ENCODE measurements around the gene OR5K2. TPM values are rescaled to one million over a fixed set of nuclear protein-coding genes. Genes with fewer than 3 reads are reported as not detected.

The OR5K2 gene
- total RNA-seq, 1 experiment from 2014 or later = not detected

DNA sequence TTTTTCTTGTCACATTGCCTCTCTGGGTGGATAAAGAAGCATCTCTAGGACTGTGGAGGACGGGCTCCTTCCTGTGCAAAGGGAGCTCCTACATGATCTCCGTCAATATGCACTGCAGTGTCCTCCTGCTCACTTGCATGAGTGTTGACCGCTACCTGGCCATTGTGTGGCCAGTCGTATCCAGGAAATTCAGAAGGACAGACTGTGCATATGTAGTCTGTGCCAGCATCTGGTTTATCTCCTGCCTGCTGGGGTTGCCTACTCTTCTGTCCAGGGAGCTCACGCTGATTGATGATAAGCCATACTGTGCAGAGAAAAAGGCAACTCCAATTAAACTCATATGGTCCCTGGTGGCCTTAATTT is 34.8 kb downstream of the OR5K2 start:
- ChIA-PET POLR2A (no interaction called here), CTCF (no interaction called here)
- no TSS peak for BruUV-seq (replicated peaks)
- no peak for ATAC-seq
- no peak overlapping the region for H3K4me3 ChIP-seq (ENCODE audit: low read depth in 2 of 2, low read length in 2 of 2)
- in situ Hi-C loops (cut with HindIII; ENCODE audit: low pct_unique_long_range_greater_than_20kb, low sequenced_read_pairs) = no loop called here
- DNase-seq (ENCODE audit: low read depth, low spot score) = no peak
- intact Hi-C loops (cut with micrococcal nuclease; ENCODE audit: unreplicated experiment) = no loop called here
- TF ChIP-seq, protein P1, sequence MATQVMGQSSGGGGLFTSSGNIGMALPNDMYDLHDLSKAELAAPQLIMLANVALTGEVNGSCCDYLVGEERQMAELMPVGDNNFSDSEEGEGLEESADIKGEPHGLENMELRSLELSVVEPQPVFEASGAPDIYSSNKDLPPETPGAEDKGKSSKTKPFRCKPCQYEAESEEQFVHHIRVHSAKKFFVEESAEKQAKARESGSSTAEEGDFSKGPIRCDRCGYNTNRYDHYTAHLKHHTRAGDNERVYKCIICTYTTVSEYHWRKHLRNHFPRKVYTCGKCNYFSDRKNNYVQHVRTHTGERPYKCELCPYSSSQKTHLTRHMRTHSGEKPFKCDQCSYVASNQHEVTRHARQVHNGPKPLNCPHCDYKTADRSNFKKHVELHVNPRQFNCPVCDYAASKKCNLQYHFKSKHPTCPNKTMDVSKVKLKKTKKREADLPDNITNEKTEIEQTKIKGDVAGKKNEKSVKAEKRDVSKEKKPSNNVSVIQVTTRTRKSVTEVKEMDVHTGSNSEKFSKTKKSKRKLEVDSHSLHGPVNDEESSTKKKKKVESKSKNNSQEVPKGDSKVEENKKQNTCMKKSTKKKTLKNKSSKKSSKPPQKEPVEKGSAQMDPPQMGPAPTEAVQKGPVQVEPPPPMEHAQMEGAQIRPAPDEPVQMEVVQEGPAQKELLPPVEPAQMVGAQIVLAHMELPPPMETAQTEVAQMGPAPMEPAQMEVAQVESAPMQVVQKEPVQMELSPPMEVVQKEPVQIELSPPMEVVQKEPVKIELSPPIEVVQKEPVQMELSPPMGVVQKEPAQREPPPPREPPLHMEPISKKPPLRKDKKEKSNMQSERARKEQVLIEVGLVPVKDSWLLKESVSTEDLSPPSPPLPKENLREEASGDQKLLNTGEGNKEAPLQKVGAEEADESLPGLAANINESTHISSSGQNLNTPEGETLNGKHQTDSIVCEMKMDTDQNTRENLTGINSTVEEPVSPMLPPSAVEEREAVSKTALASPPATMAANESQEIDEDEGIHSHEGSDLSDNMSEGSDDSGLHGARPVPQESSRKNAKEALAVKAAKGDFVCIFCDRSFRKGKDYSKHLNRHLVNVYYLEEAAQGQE (IDR thresholded peaks at IDR 0.05; ENCODE audit: insufficient read depth in 1 of 2, low read depth in 2 of 2, low read length in 1 of 2) = no peak
- TF ChIP-seq TCF7L2 (IDR thresholded peaks at IDR 0.05; ENCODE audit: low read depth, low read length) (no peak), POLR2AphosphoS5 (IDR thresholded peaks at IDR 0.05; ENCODE audit: low read depth, low read length) (no peak), SIN3A (IDR thresholded peaks at IDR 0.05; ENCODE audit: borderline replicate concordance, insufficient read depth, low read depth, low read length) (no peak)
- TF ChIP-seq, protein P2, sequence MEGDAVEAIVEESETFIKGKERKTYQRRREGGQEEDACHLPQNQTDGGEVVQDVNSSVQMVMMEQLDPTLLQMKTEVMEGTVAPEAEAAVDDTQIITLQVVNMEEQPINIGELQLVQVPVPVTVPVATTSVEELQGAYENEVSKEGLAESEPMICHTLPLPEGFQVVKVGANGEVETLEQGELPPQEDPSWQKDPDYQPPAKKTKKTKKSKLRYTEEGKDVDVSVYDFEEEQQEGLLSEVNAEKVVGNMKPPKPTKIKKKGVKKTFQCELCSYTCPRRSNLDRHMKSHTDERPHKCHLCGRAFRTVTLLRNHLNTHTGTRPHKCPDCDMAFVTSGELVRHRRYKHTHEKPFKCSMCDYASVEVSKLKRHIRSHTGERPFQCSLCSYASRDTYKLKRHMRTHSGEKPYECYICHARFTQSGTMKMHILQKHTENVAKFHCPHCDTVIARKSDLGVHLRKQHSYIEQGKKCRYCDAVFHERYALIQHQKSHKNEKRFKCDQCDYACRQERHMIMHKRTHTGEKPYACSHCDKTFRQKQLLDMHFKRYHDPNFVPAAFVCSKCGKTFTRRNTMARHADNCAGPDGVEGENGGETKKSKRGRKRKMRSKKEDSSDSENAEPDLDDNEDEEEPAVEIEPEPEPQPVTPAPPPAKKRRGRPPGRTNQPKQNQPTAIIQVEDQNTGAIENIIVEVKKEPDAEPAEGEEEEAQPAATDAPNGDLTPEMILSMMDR (IDR thresholded peaks at IDR 0.05) = no peak
- no peaks in the 10 kb centered on the region for H3K9me3 ChIP-seq (ENCODE audit: control insufficient read depth, insufficient read depth, low read depth, low read length)
- no peak overlapping the region for H3K27ac ChIP-seq (ENCODE audit: low read length)
- H3K27me3 ChIP-seq (ENCODE audit: control insufficient read depth, insufficient read depth, low read length) = peaks cover 20% of the 10 kb centered on the region
- H3K36me3 ChIP-seq (ENCODE audit: control insufficient read depth, insufficient read depth, low read length) = no peaks in the 10 kb centered on the region
- H3K4me1 ChIP-seq (ENCODE audit: control insufficient read depth, insufficient read depth, low read length) = no peaks in the 10 kb centered on the region

DNA sequence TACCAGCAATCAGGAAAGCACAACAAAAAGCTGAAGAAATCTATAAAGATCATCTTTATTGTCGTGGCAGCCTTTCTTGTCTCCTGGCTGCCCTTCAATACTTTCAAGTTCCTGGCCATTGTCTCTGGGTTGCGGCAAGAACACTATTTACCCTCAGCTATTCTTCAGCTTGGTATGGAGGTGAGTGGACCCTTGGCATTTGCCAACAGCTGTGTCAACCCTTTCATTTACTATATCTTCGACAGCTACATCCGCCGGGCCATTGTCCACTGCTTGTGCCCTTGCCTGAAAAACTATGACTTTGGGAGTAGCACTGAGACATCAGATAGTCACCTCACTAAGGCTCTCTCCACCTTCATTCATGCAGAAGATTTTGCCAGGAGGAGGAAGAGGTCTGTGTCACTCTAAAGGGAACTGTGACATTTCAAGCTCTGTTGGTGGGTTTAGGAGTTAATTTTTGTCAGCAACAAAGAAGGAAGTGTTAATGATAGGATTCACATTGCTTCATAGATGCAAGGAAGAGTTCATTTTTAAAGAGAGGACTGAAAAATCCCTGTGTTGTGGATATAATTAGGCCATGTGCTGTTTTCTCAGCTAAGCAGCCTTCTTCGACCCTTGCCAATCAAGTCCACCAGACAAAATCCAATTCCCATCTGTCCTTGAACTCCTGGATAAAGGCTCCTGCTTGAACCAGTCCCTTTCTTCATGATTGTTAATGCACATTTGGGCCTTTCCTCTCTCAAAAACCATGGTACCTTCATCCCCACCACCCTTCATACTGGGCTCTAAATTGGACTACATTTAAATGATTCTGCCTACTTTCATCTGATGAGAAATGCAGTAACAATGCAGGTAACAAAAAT is 35.5 kb downstream of the OR5K2 start:
- ChIA-PET CTCF (no interaction called here), POLR2A (no interaction called here)
- H3K27me3 ChIP-seq (ENCODE audit: control insufficient read depth, insufficient read depth, low read length) = peaks cover 20% of the 10 kb centered on the region
- in situ Hi-C loops (cut with HindIII; ENCODE audit: low pct_unique_long_range_greater_than_20kb, low sequenced_read_pairs) (no loop called here), intact Hi-C loops (cut with micrococcal nuclease; ENCODE audit: unreplicated experiment) (no loop called here)
- ATAC-seq (no peak), DNase-seq (ENCODE audit: low read depth, low spot score) (no peak)
- H3K4me3 ChIP-seq (ENCODE audit: low read depth in 2 of 2, low read length in 2 of 2) = no peak overlapping the region
- H3K9me3 ChIP-seq (ENCODE audit: control insufficient read depth, insufficient read depth, low read depth, low read length) = no peaks in the 10 kb centered on the region
- TF ChIP-seq, protein P1 (IDR thresholded peaks at IDR 0.05; ENCODE audit: insufficient read depth in 1 of 2, low read depth in 2 of 2, low read length in 1 of 2) = no peak
- TF ChIP-seq TCF7L2 (IDR thresholded peaks at IDR 0.05; ENCODE audit: low read depth, low read length) (no peak), POLR2AphosphoS5 (IDR thresholded peaks at IDR 0.05; ENCODE audit: low read depth, low read length) (no peak), SIN3A (IDR thresholded peaks at IDR 0.05; ENCODE audit: borderline replicate concordance, insufficient read depth, low read depth, low read length) (no peak)
- TF ChIP-seq, protein P2 (IDR thresholded peaks at IDR 0.05) = no peak
- H3K36me3 ChIP-seq (ENCODE audit: control insufficient read depth, insufficient read depth, low read length) = no peaks in the 10 kb centered on the region
- H3K27ac ChIP-seq (ENCODE audit: low read length) = no peak overlapping the region
- H3K4me1 ChIP-seq (ENCODE audit: control insufficient read depth, insufficient read depth, low read length) = no peaks in the 10 kb centered on the region
- BruUV-seq (replicated peaks) = no TSS peak
